HepG2 (cell line): ENCODE data around the gene GNMT. TPM values are rescaled to one million over a fixed set of nuclear protein-coding genes. Genes with fewer than 3 reads are reported as not detected.

Experiments
- AGO2 ChIP-seq: fragments of 200-400 bp; formaldehyde crosslinking; optimal IDR thresholded peaks from 2 replicates; pipeline ENCODE3; 2017; ENCODE audit warnings: mild to moderate bottlenecking, low read depth, low read length, moderate library complexity
- CENPT ChIP-seq: sonication (generic); formaldehyde crosslinking; IDR thresholded peaks from 2 replicates; pipeline ENCODE4 v1.8.0; 2022; ENCODE audit warnings: low read depth, mild to moderate bottlenecking, moderate library complexity, missing genetic modification reagents
- FOXA3 ChIP-seq: IDR thresholded peaks from 2 replicates; pipeline ENCODE4 v1.6.1; 2016; ENCODE audit warnings: missing genetic modification reagents, missing compliant biosample characterization
- FOXC1 ChIP-seq: sonication (generic); formaldehyde crosslinking; IDR thresholded peaks from 2 replicates; pipeline ENCODE4 v1.8.0; 2022; ENCODE audit warnings: mild to moderate bottlenecking, missing genetic modification reagents, borderline replicate concordance
- FOXO4 ChIP-seq: sonication (generic); formaldehyde crosslinking; conservative IDR thresholded peaks from 2 replicates; pipeline ENCODE4 v1.8.1; 2023; ENCODE audit warnings: missing genetic modification reagents
- GPN1 ChIP-seq: sonication (generic); formaldehyde crosslinking; IDR thresholded peaks from 2 replicates; pipeline ENCODE4 v1.5.1; 2020; ENCODE audit warnings: missing genetic modification reagents, borderline replicate concordance
- HDAC6 ChIP-seq: fragments of 200-600 bp; sonication (generic); IDR thresholded peaks from 2 replicates; pipeline ENCODE4 v1.7.0; 2017; ENCODE audit warnings: mild to moderate bottlenecking, antibody characterized with exemption, low read length, low read depth
- HOXD1 ChIP-seq: sonication (generic); formaldehyde crosslinking; IDR thresholded peaks from 2 replicates; pipeline ENCODE4 v1.5.0; 2020; ENCODE audit warnings: missing genetic modification reagents
- KAT2B ChIP-seq: fragments of 150-350 bp; IDR thresholded peaks from 2 replicates; pipeline ENCODE4 v1.6.1; 2014; ENCODE audit warnings: low read depth, low read length, borderline replicate concordance
- KDM5A ChIP-seq: fragments of 200-600 bp; sonication (generic); IDR thresholded peaks from 2 replicates; pipeline ENCODE4 v1.7.0; 2018; ENCODE audit warnings: antibody characterized with exemption, mild to moderate bottlenecking, low read length, borderline replicate concordance
- NFYB ChIP-seq: sonication (generic); formaldehyde crosslinking; IDR thresholded peaks from 2 replicates; pipeline ENCODE4 v1.4.0; 2020; ENCODE audit warnings: missing genetic modification reagents
- POLR2AphosphoS2 ChIP-seq: IDR thresholded peaks from 2 replicates; pipeline ENCODE4 v1.6.1; 2011; ENCODE audit warnings: low read depth, low read length, improper control_type of control experiment
- RERE ChIP-seq: IDR thresholded peaks from 2 replicates; pipeline ENCODE4 v1.6.1; 2016; ENCODE audit warnings: low read depth, missing genetic modification reagents, missing compliant biosample characterization
- SATB2 ChIP-seq: sonication (generic); formaldehyde crosslinking; IDR thresholded peaks from 2 replicates; pipeline ENCODE4 v1.5.0; 2020; ENCODE audit warnings: missing genetic modification reagents
- SRSF1 ChIP-seq: fragments of 200-400 bp; formaldehyde crosslinking; optimal IDR thresholded peaks from 2 replicates; pipeline ENCODE3; 2017; ENCODE audit warnings: mild to moderate bottlenecking, low read depth, low read length, moderate library complexity
- STAG1 ChIP-seq: sonication (generic); formaldehyde crosslinking; IDR thresholded peaks from 2 replicates; pipeline ENCODE4 v1.4.0; 2020; ENCODE audit warnings: missing genetic modification reagents
- THAP11 ChIP-seq: IDR thresholded peaks from 2 replicates; pipeline ENCODE4 v1.6.1; 2016; ENCODE audit warnings: missing biosample characterization, missing genetic modification reagents
- ZNF20 ChIP-seq: sonication (generic); formaldehyde crosslinking; IDR thresholded peaks from 2 replicates; pipeline ENCODE4 v1.4.0; 2020; ENCODE audit warnings: mild to moderate bottlenecking, moderate library complexity, missing genetic modification reagents
- ZNF30 ChIP-seq: sonication (generic); formaldehyde crosslinking; IDR thresholded peaks from 2 replicates; pipeline ENCODE4 v1.5.0; 2020; ENCODE audit warnings: mild to moderate bottlenecking, missing genetic modification reagents
- ZNF33B ChIP-seq: sonication (generic); formaldehyde crosslinking; IDR thresholded peaks from 2 replicates; pipeline ENCODE4 v1.5.1; 2020; ENCODE audit warnings: mild to moderate bottlenecking, missing genetic modification reagents
- ZNF414 ChIP-seq: sonication (generic); formaldehyde crosslinking; IDR thresholded peaks from 2 replicates; pipeline ENCODE4 v1.5.0; 2020; ENCODE audit warnings: missing genetic modification reagents
- polyA plus RNA-seq, 8 experiments: library from polyadenylated mRNA; depleted of rRNA in 3 of 8; stranded (reverse) in 7 of 8; unstranded in 1 of 8; fragments of >200 nt; fragmentation: Illumina TruSeq in 4 of 8; extraction: Trizol in 4 of 8; gene quantifications; 2 replicates each; pipeline versions ENCODE4 v1.2.1 to v1.2.3, GENCODE V29; 2011 to 2016; ENCODE audit warnings: low read depth in 4 of 8, missing spikeins in 1 of 8, mixed read lengths in 1 of 8; ENCODE audit not compliant: insufficient read depth in 1 of 8
- total RNA-seq, 5 experiments: library from RNA; depleted of rRNA; stranded (reverse); fragments of >200 nt; fragmentation: Illumina TruSeq; extraction: Trizol; gene quantifications; 2 replicates each; pipeline ENCODE4 v1.2.3, GENCODE V29; 2016; ENCODE audit warnings: low read depth in 1 of 5
- TF ChIP-seq, protein P1 (sequence below): sonication (generic); formaldehyde crosslinking; IDR thresholded peaks from 2 replicates; pipeline ENCODE4 v1.4.0; 2020; ENCODE audit warnings: missing genetic modification reagents; ENCODE audit errors: not compliant biosample characterization

Gene GNMT
- total and polyA plus RNA-seq, 2 of the 13 experiments (the other 11 are each of a cell fraction or from before 2014, with no cell fraction given), result 2.8 to 7.0 TPM

DNA sequence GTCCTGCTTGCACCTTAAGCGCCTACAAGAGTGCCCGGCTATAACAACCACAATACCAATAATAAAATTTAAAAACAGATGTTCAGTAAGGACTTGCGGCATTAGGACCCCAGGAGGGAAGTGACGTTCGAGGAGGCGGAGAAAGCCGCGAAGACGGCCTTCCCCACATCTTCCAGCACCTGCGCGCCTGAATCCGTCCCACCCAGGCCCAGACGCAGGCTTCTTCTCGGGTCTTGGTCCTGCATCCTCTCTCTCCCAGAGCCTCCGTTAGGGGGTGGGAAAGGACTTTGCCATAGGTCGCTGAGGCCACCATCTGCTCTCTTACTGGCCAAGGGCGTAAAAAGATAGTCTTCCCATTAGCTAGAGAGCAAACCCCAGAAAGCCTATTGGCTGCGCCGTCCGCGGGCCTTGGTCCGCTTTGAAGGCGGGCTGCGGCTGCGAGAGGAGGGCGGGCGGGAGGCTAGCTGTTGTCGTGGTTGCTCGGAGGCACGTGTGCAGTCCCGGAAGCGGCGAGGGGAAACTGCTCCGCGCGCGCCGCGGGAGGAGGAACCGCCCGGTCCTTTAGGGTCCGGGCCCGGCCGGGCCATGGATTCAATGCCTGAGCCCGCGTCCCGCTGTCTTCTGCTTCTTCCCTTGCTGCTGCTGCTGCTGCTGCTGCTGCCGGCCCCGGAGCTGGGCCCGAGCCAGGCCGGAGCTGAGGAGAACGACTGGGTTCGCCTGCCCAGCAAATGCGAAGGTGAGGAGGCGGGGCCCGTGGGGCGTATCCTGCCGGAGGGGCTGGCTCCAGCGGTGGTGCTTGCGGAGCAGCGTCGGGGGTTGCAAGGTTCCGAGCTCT lies 31.4 kb upstream of the GNMT start, which contains the start of gene CNPY3 (continued):
- no peak for TF ChIP-seq RERE (CRISPR knock-in tag)
- peak; percentile 92 for TF ChIP-seq ZNF33B (CRISPR knock-in tag)
- TF ChIP-seq KDM5A, result peak; percentile 64; the same call in 1 of the 2 replicates
- TF ChIP-seq SATB2 (CRISPR knock-in tag), result peak; percentile 91
- TF ChIP-seq ZNF414 (CRISPR knock-in tag), result peak; percentile 76; the same call in 1 of the 2 replicates
- TF ChIP-seq ZNF30 (CRISPR knock-in tag), result peak; percentile 95
- peak; percentile 86 for TF ChIP-seq THAP11
- peak; percentile 99 for TF ChIP-seq FOXC1
- no peak for TF ChIP-seq KAT2B
- no peak for TF ChIP-seq GPN1 (CRISPR knock-in tag)
- TF ChIP-seq NFYB (CRISPR knock-in tag), result peak; percentile 99
- peak; percentile 82; the same call in 1 of the 2 replicates for TF ChIP-seq HOXD1 (CRISPR knock-in tag)
- TF ChIP-seq AGO2, result peak; percentile 66
- TF ChIP-seq CENPT, result peak; percentile 94; the same call in 1 of the 2 replicates
- TF ChIP-seq, protein P1, sequence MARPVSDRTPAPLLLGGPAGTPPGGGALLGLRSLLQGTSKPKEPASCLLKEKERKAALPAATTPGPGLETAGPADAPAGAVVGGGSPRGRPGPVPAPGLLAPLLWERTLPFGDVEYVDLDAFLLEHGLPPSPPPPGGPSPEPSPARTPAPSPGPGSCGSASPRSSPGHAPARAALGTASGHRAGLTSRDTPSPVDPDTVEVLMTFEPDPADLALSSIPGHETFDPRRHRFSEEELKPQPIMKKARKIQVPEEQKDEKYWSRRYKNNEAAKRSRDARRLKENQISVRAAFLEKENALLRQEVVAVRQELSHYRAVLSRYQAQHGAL (CRISPR knock-in tag), result no peak
- no peak for TF ChIP-seq POLR2AphosphoS2
- TF ChIP-seq FOXO4 (CRISPR knock-in tag), result 0 out of 2 replicates have a peak, but pooled peaks have one; percentile 55
- no peak for TF ChIP-seq HDAC6
- peak; percentile 64; the same call in 1 of the 2 replicates for TF ChIP-seq ZNF20 (CRISPR knock-in tag)
- TF ChIP-seq STAG1, result no peak
- peak; percentile 55 for TF ChIP-seq SRSF1
- peak; percentile 65; the same call in 1 of the 2 replicates for TF ChIP-seq FOXA3 (CRISPR knock-in tag)
